Measurements from ENCODE around the gene C16orf95.

DNA sequence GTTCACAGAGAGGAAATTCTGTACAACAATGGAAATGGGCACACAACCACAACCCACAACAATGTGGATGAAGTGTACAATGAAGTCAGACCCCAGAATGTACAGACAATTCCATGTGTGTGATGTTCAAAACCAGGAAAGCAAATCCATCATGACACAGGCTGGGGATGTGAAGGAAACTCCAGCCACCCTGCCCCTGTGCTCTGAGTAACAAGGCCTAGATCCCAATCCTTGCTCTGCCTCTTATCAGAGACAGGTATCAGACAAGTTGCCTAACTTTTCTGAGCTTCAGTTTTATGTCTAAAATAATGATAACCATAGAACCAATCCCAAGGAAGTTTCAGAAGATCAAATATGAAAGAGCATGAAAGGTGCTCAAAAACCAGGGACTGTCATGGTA is 1.8 kb upstream of the C16orf95 start:
- TF ChIP-seq, protein P1, sequence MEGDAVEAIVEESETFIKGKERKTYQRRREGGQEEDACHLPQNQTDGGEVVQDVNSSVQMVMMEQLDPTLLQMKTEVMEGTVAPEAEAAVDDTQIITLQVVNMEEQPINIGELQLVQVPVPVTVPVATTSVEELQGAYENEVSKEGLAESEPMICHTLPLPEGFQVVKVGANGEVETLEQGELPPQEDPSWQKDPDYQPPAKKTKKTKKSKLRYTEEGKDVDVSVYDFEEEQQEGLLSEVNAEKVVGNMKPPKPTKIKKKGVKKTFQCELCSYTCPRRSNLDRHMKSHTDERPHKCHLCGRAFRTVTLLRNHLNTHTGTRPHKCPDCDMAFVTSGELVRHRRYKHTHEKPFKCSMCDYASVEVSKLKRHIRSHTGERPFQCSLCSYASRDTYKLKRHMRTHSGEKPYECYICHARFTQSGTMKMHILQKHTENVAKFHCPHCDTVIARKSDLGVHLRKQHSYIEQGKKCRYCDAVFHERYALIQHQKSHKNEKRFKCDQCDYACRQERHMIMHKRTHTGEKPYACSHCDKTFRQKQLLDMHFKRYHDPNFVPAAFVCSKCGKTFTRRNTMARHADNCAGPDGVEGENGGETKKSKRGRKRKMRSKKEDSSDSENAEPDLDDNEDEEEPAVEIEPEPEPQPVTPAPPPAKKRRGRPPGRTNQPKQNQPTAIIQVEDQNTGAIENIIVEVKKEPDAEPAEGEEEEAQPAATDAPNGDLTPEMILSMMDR (IDR thresholded peaks at IDR 0.05), result no peak
- TF ChIP-seq POLR2A (IDR thresholded peaks at IDR 0.05) (no peak), POLR2AphosphoS5 (IDR thresholded peaks at IDR 0.05) (no peak)

Measured in prostate gland (tissue), 2 donors.